Vagina (tissue), 2 donors: ENCODE data around the gene CBR3.

Source experiments
- POLR2AphosphoS5 ChIP-seq, 2 donors: sonication (generic); formaldehyde crosslinking; IDR thresholded peaks; one replicate each; pipeline ENCODE4 v1.9.0; 2017; ENCODE audit warnings: antibody characterized with exemption in 2 of 2, mild to moderate bottlenecking in 2 of 2, low read depth in 1 of 2; ENCODE audit not compliant: insufficient read depth in 1 of 2
- TF ChIP-seq, protein P1 (sequence below), 3 experiments: fragments of 450-650 bp in 2 of 3; fragments of 200-600 bp in 1 of 3; sonication (generic) in 1 of 3; IDR thresholded peaks; one replicate each; pipeline ENCODE4 v1.5.1; 2017 to 2019; ENCODE audit warnings: antibody characterized with exemption in 3 of 3, mild to moderate bottlenecking in 2 of 3, moderate library complexity in 2 of 3

DNA sequence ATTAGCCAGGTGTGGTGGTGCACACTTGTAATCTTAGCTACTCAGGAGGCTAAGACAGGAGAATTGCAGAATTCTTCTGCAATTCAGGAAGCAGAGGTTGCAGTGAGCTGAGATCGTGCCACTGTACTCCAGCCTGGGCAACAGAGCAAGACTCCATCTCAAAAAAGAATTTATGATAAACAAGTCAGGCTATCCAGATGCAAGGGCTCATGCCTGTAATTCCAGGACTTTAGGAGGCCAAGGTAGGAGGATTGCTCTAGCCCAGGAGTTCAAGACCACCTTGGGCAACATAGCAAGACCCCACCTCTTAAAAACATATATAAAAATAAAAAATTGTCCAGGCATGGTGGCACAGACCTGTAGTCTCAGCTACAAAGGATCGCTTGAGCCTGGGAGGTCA is 10.5 kb upstream of the CBR3 start:
- TF ChIP-seq, protein P1, sequence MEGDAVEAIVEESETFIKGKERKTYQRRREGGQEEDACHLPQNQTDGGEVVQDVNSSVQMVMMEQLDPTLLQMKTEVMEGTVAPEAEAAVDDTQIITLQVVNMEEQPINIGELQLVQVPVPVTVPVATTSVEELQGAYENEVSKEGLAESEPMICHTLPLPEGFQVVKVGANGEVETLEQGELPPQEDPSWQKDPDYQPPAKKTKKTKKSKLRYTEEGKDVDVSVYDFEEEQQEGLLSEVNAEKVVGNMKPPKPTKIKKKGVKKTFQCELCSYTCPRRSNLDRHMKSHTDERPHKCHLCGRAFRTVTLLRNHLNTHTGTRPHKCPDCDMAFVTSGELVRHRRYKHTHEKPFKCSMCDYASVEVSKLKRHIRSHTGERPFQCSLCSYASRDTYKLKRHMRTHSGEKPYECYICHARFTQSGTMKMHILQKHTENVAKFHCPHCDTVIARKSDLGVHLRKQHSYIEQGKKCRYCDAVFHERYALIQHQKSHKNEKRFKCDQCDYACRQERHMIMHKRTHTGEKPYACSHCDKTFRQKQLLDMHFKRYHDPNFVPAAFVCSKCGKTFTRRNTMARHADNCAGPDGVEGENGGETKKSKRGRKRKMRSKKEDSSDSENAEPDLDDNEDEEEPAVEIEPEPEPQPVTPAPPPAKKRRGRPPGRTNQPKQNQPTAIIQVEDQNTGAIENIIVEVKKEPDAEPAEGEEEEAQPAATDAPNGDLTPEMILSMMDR (IDR thresholded peaks at IDR 0.05) = no peak
- no peak for TF ChIP-seq POLR2AphosphoS5 (IDR thresholded peaks at IDR 0.05; ENCODE audit: insufficient read depth in 1 of 2, low read depth in 1 of 2)
